K562 (cell line): ENCODE data around the gene NEDD4L. TPM values are rescaled to one million over a fixed set of nuclear protein-coding genes. Genes with fewer than 3 reads are reported as not detected.
A peak's percentile ranks its signal among the peaks of the same experiment; 100 is the strongest.

Experiments
- CBFA2T2 ChIP-seq: fragments of 450-650 bp; conservative IDR thresholded peaks from 2 replicates; pipeline ENCODE4 v1.6.1; 2017; ENCODE audit warnings: mild to moderate bottlenecking
- HMGN3 ChIP-seq: IDR thresholded peaks from 2 replicates; pipeline ENCODE4 v1.6.1; 2011; ENCODE audit warnings: borderline replicate concordance, low read depth, mild to moderate bottlenecking, mixed read lengths, low read length; ENCODE audit not compliant: insufficient read length; ENCODE audit errors: extremely low read depth
- KLF6 ChIP-seq: fragments of 250-450 bp; sonication (Bioruptor Pico); IDR thresholded peaks from 2 replicates; pipeline ENCODE4 v1.4.0; 2020; ENCODE audit warnings: mild to moderate bottlenecking, moderate library complexity, borderline replicate concordance
- NCOA2 ChIP-seq, 2 experiments: fragments of 450-650 bp; IDR thresholded peaks; 2 replicates each; pipeline ENCODE4 v1.6.1; 2018; ENCODE audit warnings: mild to moderate bottlenecking in 2 of 2, moderate library complexity in 1 of 2; ENCODE audit not compliant: partially characterized antibody in 2 of 2
- PCBP2 ChIP-seq: fragments of 200-400 bp; formaldehyde crosslinking; IDR thresholded peaks from 2 replicates; pipeline ENCODE4 v1.6.1; 2018; ENCODE audit warnings: low read length, low read depth, mild to moderate bottlenecking, moderate library complexity; ENCODE audit not compliant: poor library complexity, severe bottlenecking
- POLR2A ChIP-seq: fragments of 450-650 bp; conservative IDR thresholded peaks from 2 replicates; pipeline ENCODE4 v1.6.1; 2016
- PYGO2 ChIP-seq: fragments of 450-650 bp; IDR thresholded peaks from 2 replicates; pipeline ENCODE4 v1.6.1; 2016; ENCODE audit warnings: mild to moderate bottlenecking, missing genetic modification characterization, moderate library complexity, missing compliant biosample characterization
- RBM34 ChIP-seq: fragments of 200-400 bp; formaldehyde crosslinking; IDR thresholded peaks from 2 replicates; pipeline ENCODE4 v1.6.1; 2018; ENCODE audit warnings: low read length, borderline replicate concordance; ENCODE audit not compliant: insufficient read depth
- SMARCE1 ChIP-seq: fragments of 450-650 bp; IDR thresholded peaks from 2 replicates; pipeline ENCODE4 v1.7.1; 2016; ENCODE audit warnings: mild to moderate bottlenecking
- SRSF7 ChIP-seq: fragments of 200-400 bp; formaldehyde crosslinking; optimal IDR thresholded peaks from 2 replicates; pipeline ENCODE3; 2017; ENCODE audit warnings: mild to moderate bottlenecking, low read depth, low read length
- ZEB2 ChIP-seq: fragments of 450-650 bp; IDR thresholded peaks from 2 replicates; pipeline ENCODE4 v1.6.1; 2016
- ZFP36 ChIP-seq: fragments of 150-350 bp; IDR thresholded peaks from 2 replicates; pipeline ENCODE4 v1.6.1; 2018; ENCODE audit warnings: low read length, low read depth; ENCODE audit not compliant: partially characterized antibody
- ZKSCAN1 ChIP-seq: fragments of 150-350 bp; IDR thresholded peaks from 2 replicates; pipeline ENCODE4 v1.6.1; 2016; ENCODE audit warnings: low read depth, low read length
- ZNF146 ChIP-seq: IDR thresholded peaks from one replicate; pipeline ENCODE4 v1.6.1; 2018; ENCODE audit warnings: missing compliant biosample characterization; ENCODE audit not compliant: unreplicated experiment
- ZNF175 ChIP-seq: fragments of 200-800 bp; sonication (Bioruptor generic); IDR thresholded peaks from 2 replicates; pipeline ENCODE4 v1.6.1; 2016; ENCODE audit warnings: low read depth, mild to moderate bottlenecking, missing genetic modification characterization, missing compliant biosample characterization
- ZNF232 ChIP-seq: sonication (generic); formaldehyde crosslinking; IDR thresholded peaks from 2 replicates; pipeline ENCODE4 v1.8.0; 2022; ENCODE audit warnings: mild to moderate bottlenecking, missing genetic modification reagents
- ZNF76 ChIP-seq: fragments of 250-450 bp; sonication (Bioruptor Pico); IDR thresholded peaks from 2 replicates; pipeline ENCODE4 v1.4.0; 2020; ENCODE audit warnings: mild to moderate bottlenecking, moderate library complexity, borderline replicate concordance
- ZNF766 ChIP-seq: fragments of 200-800 bp; sonication (Bioruptor generic); conservative IDR thresholded peaks from 2 replicates; pipeline ENCODE4 v1.6.1; 2016; ENCODE audit warnings: missing genetic modification characterization, missing compliant biosample characterization
- polyA plus RNA-seq, 8 experiments: library from polyadenylated mRNA; depleted of rRNA in 4 of 8; stranded (reverse) in 5 of 8; unstranded in 3 of 8; fragments of >200 nt; fragmentation: Nextera tagmentation in 2 of 8; fragmentation: Illumina TruSeq in 1 of 8; extraction: Ambion mirVana in 2 of 8; extraction: Trizol in 1 of 8; gene quantifications; 2 replicates each; pipeline versions ENCODE4 v1.2.1 to v1.2.3, GENCODE V29; 2011 to 2014; ENCODE audit warnings: inconsistent platforms in 1 of 8, missing spikeins in 1 of 8
- total RNA-seq, 7 experiments: library from RNA; depleted of rRNA in 6 of 7; stranded (reverse); fragments of >200 nt in 6 of 7; fragmentation: Illumina TruSeq in 2 of 7; extraction: Trizol in 2 of 7; gene quantifications; 2 replicates each; pipeline versions ENCODE4 v1.2.1 to v1.2.3, GENCODE V29; 2011 to 2021; ENCODE audit warnings: low replicate concordance in 1 of 7
- TF ChIP-seq, protein P1 (sequence below), 3 experiments: fragments of 200-800 bp in 1 of 3; sonication (Bioruptor generic) in 1 of 3; sonication (generic) in 1 of 3; formaldehyde crosslinking in 1 of 3; IDR thresholded peaks; 2 replicates each; pipeline versions ENCODE4 v1.6.1 to v1.8.0; 2016 to 2022; ENCODE audit warnings: mild to moderate bottlenecking in 2 of 3, missing compliant biosample characterization in 2 of 3, missing genetic modification characterization in 2 of 3, missing genetic modification reagents in 1 of 3
- TF ChIP-seq, protein P2 (sequence below): fragments of 250-450 bp; sonication (Bioruptor Pico); IDR thresholded peaks from 2 replicates; pipeline ENCODE4 v1.4.0; 2020; ENCODE audit warnings: borderline replicate concordance
- TF ChIP-seq, protein P3 (sequence below): fragments of 250-450 bp; sonication (Bioruptor Pico); IDR thresholded peaks from 2 replicates; pipeline ENCODE4 v1.5.0; 2021
- TF ChIP-seq, protein P4 (sequence below): sonication (generic); formaldehyde crosslinking; IDR thresholded peaks from 2 replicates; pipeline ENCODE4 v1.5.0; 2020; ENCODE audit warnings: missing genetic modification reagents
- TF ChIP-seq, protein P5 (sequence below): fragments of 250-450 bp; sonication (Bioruptor Pico); IDR thresholded peaks from 2 replicates; pipeline ENCODE4 v1.4.0; 2020

NEDD4L gene
- total and polyA plus RNA-seq, 9 of the 15 experiments (the other 6 are each of a cell fraction or from before 2014, with no cell fraction given): 8.1 to 33.4 (median 19.9) TPM

DNA sequence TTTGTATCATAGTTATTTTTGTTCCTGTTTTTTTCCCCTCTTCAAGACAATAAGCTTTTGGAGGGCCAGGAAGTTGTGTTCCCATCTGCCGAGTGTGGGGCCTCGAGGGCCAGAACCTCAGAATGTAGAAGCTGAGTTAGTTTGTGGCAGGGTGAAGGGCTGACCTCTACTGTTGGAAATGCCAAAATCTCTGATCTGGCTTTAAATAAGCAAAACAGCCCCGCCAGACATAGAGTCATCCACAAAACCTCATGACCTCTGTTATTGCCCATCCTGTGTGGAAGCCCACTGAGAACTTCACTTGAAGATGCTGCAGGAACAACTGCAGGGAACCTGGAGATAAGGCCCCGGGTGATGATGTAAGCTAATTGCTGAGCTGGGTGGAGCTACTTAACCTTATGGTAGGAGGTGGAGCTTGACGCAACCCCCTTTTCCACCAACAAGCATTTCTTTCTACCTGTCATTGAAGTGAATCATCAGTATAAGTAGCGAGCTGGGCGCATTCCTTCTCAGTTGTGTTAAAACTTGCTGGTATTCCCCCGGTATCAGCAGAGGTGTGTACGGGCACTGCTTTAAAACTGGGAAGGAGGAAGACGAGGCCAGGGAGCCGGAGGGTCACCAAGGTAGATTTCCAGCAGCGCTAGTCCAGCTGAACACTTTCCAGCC is 177.2 kb downstream of the NEDD4L start (continued):
- TF ChIP-seq CBFA2T2 (no peak), ZFP36 (no peak), ZEB2 (peak; percentile 64), KLF6 (CRISPR knock-in tag) (no peak), ZNF175 (no peak), POLR2A (peak; percentile 79), SMARCE1 (0 out of 2 replicates have a peak, but pooled peaks have one; percentile 44), PCBP2 (no peak), ZKSCAN1 (no peak), ZNF232 (no peak), ZNF146 (CRISPR knock-in tag) (no peak), ZNF766 (CRISPR knock-in tag) (no peak), SRSF7 (no peak), HMGN3 (no peak), NCOA2 (IDR thresholded peaks at IDR 0.05; ENCODE audit: partially characterized antibody in 2 of 2) (no peak), ZNF76 (CRISPR knock-in tag) (no peak), RBM34 (no peak), PYGO2 (tag) (no peak)
- TF ChIP-seq, protein P1, sequence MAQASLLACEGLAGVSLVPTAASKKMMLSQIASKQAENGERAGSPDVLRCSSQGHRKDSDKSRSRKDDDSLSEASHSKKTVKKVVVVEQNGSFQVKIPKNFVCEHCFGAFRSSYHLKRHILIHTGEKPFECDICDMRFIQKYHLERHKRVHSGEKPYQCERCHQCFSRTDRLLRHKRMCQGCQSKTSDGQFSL (CRISPR knock-in tag; IDR thresholded peaks at IDR 0.05): no peak
- TF ChIP-seq, protein P1 (tag; IDR thresholded peaks at IDR 0.05): no peak
- TF ChIP-seq, protein P2, sequence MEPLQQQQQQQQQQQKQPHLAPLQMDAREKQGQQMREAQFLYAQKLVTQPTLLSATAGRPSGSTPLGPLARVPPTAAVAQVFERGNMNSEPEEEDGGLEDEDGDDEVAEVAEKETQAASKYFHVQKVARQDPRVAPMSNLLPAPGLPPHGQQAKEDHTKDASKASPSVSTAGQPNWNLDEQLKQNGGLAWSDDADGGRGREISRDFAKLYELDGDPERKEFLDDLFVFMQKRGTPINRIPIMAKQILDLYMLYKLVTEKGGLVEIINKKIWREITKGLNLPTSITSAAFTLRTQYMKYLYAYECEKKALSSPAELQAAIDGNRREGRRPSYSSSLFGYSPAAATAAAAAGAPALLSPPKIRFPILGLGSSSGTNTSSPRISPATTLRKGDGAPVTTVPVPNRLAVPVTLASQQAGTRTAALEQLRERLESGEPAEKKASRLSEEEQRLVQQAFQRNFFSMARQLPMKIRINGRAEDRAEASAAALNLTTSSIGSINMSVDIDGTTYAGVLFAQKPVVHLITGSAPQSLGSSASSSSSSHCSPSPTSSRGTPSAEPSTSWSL (CRISPR knock-in tag): no peak
- TF ChIP-seq, protein P3, sequence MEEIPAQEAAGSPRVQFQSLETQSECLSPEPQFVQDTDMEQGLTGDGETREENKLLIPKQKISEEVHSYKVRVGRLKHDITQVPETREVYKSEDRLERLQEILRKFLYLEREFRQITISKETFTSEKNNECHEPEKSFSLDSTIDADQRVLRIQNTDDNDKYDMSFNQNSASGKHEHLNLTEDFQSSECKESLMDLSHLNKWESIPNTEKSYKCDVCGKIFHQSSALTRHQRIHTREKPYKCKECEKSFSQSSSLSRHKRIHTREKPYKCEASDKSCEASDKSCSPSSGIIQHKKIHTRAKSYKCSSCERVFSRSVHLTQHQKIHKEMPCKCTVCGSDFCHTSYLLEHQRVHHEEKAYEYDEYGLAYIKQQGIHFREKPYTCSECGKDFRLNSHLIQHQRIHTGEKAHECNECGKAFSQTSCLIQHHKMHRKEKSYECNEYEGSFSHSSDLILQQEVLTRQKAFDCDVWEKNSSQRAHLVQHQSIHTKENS (CRISPR knock-in tag): no peak
- TF ChIP-seq, protein P4, sequence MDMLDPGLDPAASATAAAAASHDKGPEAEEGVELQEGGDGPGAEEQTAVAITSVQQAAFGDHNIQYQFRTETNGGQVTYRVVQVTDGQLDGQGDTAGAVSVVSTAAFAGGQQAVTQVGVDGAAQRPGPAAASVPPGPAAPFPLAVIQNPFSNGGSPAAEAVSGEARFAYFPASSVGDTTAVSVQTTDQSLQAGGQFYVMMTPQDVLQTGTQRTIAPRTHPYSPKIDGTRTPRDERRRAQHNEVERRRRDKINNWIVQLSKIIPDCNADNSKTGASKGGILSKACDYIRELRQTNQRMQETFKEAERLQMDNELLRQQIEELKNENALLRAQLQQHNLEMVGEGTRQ (CRISPR knock-in tag): no peak
- TF ChIP-seq, protein P5, sequence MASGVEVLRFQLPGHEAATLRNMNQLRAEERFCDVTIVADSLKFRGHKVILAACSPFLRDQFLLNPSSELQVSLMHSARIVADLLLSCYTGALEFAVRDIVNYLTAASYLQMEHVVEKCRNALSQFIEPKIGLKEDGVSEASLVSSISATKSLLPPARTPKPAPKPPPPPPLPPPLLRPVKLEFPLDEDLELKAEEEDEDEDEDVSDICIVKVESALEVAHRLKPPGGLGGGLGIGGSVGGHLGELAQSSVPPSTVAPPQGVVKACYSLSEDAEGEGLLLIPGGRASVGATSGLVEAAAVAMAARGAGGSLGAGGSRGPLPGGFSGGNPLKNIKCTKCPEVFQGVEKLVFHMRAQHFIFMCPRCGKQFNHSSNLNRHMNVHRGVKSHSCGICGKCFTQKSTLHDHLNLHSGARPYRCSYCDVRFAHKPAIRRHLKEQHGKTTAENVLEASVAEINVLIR (CRISPR knock-in tag): 0 out of 2 replicates have a peak, but pooled peaks have one; percentile 33
